OCI-LY3 (cell line): ENCODE results near the gene AIFM1.

Source experiments
- CTCF ChIP-seq: fragments of 200-600, 300-600 bp; sonication (generic); IDR thresholded peaks from 2 replicates; pipeline ENCODE4 v1.5.1; 2014; ENCODE audit warnings: antibody characterized with exemption, low read length, low read depth
- EZH2phosphoT487 ChIP-seq: fragments of 200-600 bp; shearing (Covaris generic); IDR thresholded peaks from 2 replicates; pipeline ENCODE4 v1.6.1; 2018; ENCODE audit warnings: antibody characterized with exemption, mixed run types, low read depth

GRCh38 chrX:130103605-130104004 lies 62.0 kb downstream of the AIFM1 start:
- TF ChIP-seq CTCF = no peak
- TF ChIP-seq EZH2phosphoT487 = no peak
